Activated T-cell treated with anti-CD3 and anti-CD28 coated beads, Interleukin-2, amount 50 U/mL, for 1 hour (primary cell): ENCODE measurements around the gene APOBR.
"Not testable (repeated sequence)": the region's sequence is repeated elsewhere in the genome, so short reads cannot be mapped to it uniquely, and the experiment has no call there.

Experiments used
- DNase-seq: peaks from one replicate; pipeline ENCODE4 v3.0.0-alpha.2; 2020

The APOBR gene

GRCh38 chr16:28498666-28499381 is 4.4 kb downstream of the APOBR start:
- DNase-seq, result no peak

- DNase-seq, result no peak
Observed at GRCh38 chr16:28499854-28500253, 5.4 kb downstream of the APOBR start.

DNA sequence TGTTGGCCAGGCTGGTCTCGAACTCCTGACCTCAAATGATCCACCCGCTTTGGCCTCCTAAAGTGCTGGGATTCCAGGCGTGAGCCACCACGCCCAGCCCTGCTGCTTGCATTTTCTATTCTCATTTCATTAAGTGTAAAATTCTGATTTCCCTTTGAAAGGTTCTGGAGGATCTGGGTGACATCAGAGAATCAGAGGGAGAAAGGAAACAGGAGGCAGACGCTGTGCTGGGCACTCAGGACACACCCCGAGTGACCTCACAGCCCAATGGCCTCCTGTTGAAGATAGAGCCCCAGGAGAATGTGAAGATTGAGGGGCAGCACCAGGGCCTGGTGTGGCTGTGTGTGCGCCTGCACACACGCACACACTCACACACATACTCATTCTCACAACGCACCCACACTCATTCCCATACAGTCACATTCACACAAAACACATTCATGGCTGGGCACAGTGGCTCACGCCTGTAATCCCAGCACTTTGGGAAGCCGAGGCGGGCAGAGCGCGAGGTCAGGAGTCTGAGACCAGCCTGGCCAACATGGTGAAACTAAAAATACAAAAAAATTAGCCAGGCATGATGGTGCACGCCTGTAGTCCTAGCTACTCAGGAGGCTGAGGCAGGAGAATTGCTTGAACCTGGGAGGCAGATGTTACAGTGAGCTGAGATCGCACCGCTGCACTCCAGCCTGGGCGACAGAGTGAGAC is 6.2 kb downstream of the APOBR start:
- not testable (repeated sequence) for DNase-seq

DNA sequence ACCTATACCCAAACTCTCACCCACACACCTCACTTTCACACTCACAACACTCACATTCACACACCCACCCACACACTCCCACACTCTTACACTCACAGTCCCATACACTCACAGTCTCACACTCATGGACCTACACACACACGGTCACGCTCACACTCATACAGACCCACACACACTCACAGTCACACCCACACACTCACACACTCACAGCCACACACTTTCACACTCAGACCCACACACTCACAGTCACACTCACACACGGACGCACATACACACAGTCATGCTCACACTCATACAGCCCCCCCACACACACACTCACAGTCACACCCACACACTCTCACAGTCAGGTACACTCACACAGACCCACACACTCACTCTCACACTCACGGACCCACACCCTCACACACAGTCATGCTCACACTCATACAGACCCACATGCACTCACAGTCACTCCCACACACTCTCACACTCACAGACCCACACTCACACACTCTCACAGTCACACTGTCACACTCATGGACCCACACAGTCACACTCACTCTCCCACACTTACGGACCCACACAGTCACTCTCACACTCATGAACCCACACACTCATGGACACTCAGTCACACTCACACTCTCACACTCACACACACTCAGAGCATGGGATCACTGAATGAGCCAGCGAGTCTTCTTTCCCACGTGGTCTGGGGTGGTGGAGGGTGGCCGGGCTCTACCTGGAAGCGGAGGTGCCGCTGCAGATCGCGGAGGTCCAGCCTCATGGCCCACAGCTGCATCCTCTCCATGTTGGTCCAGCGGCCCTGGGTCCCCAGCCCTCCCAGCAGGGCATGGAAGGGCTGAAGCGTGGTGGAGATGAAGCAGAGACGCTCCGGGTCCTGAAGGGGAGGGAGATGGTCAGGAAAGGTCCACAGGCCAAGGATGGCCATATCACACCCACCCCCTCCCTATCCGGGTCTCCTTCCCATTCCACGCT is 7.1 kb downstream of the APOBR start:
- DNase-seq, result no peak

DNA sequence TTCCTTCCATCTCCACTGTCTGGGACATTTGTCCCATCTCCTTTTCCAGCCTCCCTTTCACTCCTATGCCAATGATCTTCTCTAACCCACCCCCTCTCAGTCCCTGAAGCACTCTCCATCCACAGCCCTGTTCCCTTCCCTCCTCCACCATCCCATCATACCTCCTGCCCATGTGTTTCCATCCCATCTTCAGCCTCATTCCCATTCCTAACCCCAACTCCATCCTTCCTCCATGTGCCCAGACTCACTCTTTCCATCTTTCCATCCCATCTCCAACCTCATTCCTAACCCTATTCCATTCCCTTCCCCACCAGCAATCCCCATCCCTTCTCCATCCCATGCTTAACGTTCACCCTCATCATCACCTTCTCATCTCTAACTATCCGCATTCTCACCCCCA is 7.8 kb downstream of the APOBR start:
- no peak for DNase-seq

DNA sequence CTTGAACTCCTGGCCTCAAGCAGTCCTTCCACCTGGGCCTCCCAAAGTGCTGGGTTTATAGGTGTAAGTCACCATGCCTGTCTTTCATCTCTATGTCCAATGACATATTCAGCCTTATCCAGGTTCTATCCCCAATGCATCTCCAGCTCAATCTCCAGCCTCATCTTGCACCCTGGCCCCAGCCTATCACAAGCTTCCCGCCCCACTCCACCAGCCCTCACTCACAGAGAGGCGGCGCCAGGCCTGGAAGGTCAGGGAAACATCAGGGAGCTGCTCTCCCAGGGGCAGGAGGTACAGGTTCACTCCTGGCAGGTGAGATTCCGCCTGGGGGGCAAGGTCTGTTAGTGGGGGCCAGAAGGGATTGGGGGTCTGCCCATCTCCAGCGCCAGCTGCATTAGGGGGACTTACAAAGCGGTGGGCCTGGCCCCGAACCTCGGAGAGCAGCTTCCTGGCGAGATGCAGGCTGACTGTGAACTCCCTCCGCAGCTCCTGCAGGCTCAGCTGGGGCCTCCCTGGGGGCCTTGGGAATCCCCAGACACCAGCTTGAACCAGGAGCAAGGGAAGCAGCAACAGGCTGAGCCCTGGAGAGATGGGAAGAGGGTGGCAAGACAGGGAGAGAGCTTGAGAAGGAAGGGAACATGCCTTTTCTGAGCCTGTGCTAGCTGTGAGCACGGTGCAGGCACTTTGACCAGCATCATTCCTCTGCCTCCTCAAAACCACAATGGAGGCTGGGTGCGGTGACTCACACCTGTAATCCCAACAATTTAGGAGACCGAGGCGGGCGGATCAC is 9.2 kb downstream of the APOBR start:
- DNase-seq, result no peak

DNA sequence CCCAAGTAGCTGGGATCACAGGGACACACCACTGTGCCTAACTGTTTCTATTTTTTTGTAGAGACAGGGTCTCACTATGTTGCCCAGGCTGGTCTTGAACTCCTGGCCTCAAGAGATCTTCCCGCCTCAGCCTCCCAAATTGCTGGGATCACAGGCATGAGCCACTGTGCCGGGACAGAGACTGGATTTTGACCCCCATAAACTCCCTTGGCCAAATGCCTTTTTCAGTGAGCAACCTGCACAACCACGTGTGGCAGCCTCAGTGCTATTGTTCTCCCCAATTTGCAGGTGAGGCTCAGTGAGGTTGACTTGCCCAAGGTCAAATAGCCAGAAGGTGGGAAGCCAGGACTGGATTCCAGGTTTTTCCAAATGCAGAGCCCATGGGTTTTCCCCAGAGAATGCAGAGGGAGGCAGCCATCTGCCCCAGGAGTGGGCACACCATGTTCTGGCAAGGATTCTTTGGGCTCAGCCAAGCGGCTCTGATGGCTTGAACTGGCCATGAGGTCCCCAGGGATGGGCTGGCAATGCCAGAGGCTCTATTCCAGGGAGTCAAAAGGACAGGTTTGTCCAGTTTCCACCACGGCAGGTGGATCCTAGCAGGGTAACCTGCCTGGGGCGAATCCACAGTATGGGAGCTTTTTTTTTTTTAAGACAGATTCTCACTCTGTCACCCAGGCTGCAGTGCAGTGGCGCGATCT is 10.4 kb downstream of the APOBR start:
- no peak for DNase-seq

DNA sequence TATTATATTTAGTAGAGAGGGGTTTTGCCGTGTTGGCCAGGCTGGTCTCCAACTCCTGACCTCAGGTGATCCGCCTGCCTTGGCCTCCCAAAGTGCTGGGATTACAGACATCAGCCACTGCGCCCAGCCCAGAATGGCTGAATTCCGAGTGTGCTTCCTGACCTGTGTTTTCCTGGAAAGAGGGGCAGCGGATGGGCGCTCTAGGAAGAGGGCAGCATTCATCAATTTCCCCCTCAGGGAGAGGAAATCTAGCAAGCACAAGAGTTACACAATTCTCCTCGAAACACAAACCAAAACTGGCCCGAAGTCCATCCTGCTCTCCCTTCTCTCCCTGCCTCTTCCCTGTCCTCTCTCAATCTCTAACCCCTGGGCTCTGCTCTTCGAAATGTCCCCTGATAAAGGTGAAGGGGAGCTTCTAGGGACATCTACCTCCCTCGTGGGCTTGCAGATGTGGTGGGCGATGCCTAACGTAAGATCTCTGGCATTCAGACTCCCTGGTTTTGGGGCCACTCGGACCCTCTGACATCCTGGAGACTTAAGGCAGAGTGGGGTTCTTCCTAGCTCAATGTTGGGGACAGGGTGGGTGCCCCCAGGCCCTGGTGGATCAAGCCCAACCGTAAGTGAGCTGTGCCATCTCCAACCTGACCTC is 11.2 kb downstream of the APOBR start:
- no peak for DNase-seq

GRCh38 chr16:28511031-28511430 is 16.6 kb downstream of the APOBR start:
- no peak for DNase-seq

DNA sequence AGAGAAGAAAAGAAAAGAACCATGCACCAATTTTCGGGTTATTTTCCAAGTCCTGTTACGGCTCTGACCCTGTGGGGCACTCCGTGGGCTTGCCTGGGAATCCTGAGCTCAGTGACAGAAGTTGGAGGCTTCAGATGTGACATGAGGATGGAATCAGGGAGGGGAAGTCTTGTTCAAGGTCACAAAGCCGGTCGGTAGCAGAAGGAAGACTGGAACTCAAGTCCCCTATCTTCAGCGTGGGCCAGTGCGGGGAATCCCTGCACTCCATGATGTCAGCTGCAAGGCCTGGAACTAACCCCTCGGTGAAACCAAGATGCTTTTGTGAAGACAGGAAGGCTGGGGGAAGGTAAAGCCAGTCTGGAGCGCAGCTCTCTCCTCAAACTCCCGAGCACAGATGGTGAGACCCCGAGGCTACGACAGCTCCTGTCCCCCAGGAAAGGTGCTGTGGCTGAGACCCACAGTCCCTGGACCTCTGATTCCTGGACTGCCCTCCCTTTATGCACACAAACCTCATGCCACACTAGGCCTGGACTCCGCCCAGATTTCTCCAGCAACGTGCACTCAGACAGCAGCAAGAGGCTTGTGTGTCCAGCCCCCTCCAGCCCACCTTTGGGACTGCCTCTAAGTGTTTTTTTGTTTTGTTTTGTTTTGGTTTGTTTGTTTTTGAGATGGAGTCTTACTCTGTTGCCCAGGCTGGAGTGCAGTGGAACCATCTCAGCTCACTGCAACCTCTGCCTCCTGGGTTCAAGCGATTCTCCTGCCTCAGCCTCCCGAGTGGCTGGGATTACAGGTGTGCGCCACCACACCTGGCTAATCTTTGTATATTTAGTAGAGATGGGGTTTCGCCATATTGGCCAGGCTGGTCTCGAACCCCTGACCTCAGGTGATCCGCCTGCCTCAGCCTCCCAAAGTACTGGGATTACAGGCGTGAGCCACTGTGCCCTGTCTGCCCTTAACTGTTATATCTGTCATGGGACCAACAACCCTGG is 17.7 kb downstream of the APOBR start:
- no peak for DNase-seq

DNA sequence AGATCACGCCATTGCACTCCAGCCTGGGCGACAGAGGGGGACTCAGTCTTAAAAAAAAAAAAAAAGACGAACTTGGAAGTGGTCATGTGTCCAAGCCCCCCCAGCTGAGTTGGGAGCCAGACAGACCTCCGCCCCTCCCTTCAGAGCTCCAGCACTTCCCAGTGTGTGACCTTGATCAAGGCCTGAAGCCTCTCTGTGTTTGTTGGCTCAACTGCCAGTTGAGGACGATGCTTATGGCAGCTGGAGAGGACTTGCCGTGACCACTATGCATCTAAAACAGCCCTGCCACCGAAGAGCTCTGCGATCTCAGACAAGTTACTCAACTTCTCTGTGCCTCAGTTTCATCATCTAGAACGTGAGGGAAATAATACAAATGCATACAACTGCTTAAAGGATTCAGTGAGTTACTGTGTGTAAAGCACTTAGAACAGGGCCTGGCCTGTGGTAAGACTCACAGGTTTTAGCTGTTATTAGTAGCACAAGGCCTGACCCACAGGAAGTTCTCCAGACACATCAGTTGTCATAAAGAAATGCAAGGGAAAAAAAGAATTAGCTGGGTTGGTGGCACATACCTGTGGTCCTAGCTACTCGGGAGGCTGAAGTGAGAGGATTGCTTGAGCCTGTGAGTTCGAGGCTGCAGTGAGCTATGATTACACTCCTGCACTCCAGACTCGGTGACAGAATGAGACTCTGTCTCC is 19.2 kb downstream of the APOBR start:
- DNase-seq, result no peak

- DNase-seq, result no peak
Observed at GRCh38 chr16:28514246-28514645, 19.8 kb downstream of the APOBR start.

- DNase-seq, result no peak
Observed at GRCh38 chr16:28520672-28521071, 26.2 kb downstream of the APOBR start.

- DNase-seq, result no peak
Observed at GRCh38 chr16:28521436-28521835, 27.0 kb downstream of the APOBR start.

- no peak for DNase-seq
Observed at GRCh38 chr16:28522792-28523191, 28.3 kb downstream of the APOBR start.

GRCh38 chr16:28524681-28525171 is 30.3 kb downstream of the APOBR start:
- DNase-seq, result no peak

DNA sequence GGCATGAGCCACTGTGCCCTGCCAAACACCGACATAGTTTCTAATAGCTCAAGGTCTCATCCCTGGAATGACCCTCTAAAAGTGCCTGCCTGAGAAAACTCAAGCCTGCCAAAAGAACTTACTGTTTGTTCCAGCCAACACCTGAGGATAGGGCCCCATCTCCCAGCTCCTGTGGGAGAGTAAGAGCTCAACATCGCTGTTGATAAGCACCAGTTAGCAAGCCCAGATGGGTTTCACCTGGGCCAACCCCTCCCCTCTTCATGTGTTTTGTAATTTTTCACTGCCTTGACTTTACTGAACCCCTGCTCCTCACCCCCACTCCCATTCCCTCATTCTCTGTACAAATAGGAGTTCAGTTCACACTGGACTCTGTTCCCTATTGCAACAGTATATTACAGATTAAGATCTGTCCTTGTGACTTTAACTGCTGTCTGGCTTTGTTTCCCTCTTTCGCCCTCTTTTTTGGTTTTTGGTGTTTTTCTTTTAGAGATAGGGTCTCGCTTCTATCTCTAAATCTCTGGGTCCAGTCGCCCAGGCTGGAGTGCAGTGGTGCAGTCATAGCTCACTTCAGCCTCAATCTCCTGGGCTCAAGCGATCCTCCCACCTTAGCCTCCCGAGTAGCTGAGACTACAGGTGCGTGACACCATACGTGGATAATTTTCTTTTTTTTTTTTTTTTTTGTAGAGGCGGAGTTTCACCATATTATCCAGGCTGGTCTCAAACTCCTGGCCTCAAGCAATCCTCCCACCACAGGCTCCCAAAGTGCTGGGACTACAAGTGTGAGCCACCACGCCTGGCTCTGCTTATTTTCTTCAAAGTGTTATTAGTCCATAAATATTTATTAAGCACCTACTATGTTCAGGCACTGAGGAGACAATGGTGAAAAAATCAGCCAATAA is 32.0 kb downstream of the APOBR start:
- no peak for DNase-seq

- not testable (repeated sequence) for DNase-seq
Observed at GRCh38 chr16:28527100-28527785, 32.8 kb downstream of the APOBR start.
